Hepatocyte (in vitro differentiated cells): ENCODE measurements around the gene VCX3A. TPM values are rescaled to one million over a fixed set of nuclear protein-coding genes. Genes with fewer than 3 reads are reported as not detected.

Experiments used
- DNase-seq: peaks from one replicate; pipeline ENCODE4 v3.0.0-alpha.2; 2016; ENCODE audit warnings: low spot score
- H2AFZ ChIP-seq: fragments of 200-600 bp; sonication (generic); 2 replicates; pipeline ENCODE4 v1.6.0; 2016; ENCODE audit warnings: antibody characterized with exemption, mild to moderate bottlenecking
- H3K27ac ChIP-seq: fragments of 200-600 bp; sonication (generic); 2 replicates; pipeline ENCODE4 v1.5.1; 2016; ENCODE audit warnings: mild to moderate bottlenecking
- H3K27me3 ChIP-seq: fragments of 200-600 bp; sonication (generic); 2 replicates; pipeline ENCODE4 v1.6.1; 2016
- H3K36me3 ChIP-seq: fragments of 200-600 bp; sonication (generic); replicated peaks from 2 replicates; pipeline ENCODE4 v1.5.1; 2016; ENCODE audit warnings: low read depth; ENCODE audit not compliant: insufficient read depth
- H3K4me1 ChIP-seq: fragments of 200-600 bp; sonication (generic); 2 replicates; pipeline ENCODE4 v1.5.1; 2016; ENCODE audit warnings: mild to moderate bottlenecking, moderate library complexity; ENCODE audit not compliant: insufficient read depth
- H3K4me2 ChIP-seq: fragments of 200-600 bp; sonication (generic); 2 replicates; pipeline ENCODE4 v1.6.0; 2016
- H3K4me3 ChIP-seq: fragments of 200-600 bp; sonication (generic); 2 replicates; pipeline ENCODE4 v1.5.1; 2016; ENCODE audit warnings: mild to moderate bottlenecking
- H3K79me2 ChIP-seq: fragments of 200-600 bp; sonication (generic); 2 replicates; pipeline ENCODE4 v1.6.0; 2017; ENCODE audit warnings: mild to moderate bottlenecking
- H3K9me2 ChIP-seq: fragments of 200-600 bp; sonication (generic); replicated peaks from 2 replicates; pipeline ENCODE4 v1.6.0; 2017; ENCODE audit warnings: mild to moderate bottlenecking; ENCODE audit not compliant: insufficient read depth
- H3K9me3 ChIP-seq: fragments of 200-600 bp; sonication (generic); 2 replicates; pipeline ENCODE4 v1.5.1; 2016; ENCODE audit warnings: low read depth, mild to moderate bottlenecking
- H4K20me1 ChIP-seq: fragments of 200-600 bp; sonication (generic); 2 replicates; pipeline ENCODE4 v1.6.0; 2016; ENCODE audit warnings: mild to moderate bottlenecking; ENCODE audit not compliant: insufficient read depth, poor library complexity, severe bottlenecking
- CTCF ChIP-seq: fragments of 200-600 bp; sonication (generic); IDR thresholded peaks from 2 replicates; pipeline ENCODE4 v1.5.1; 2016; ENCODE audit warnings: antibody characterized with exemption, mild to moderate bottlenecking; ENCODE audit not compliant: poor library complexity
- EZH2 ChIP-seq: fragments of 200-600 bp; sonication (generic); IDR thresholded peaks from 2 replicates; pipeline ENCODE4 v1.6.1; 2016; ENCODE audit warnings: antibody characterized with exemption, mild to moderate bottlenecking, borderline replicate concordance
- EZH2phosphoT487 ChIP-seq: fragments of 200-600 bp; sonication (generic); IDR thresholded peaks from one replicate; pipeline ENCODE4 v1.6.1; 2018; ENCODE audit warnings: antibody characterized with exemption, mild to moderate bottlenecking, low read depth, moderate library complexity; ENCODE audit not compliant: unreplicated experiment, severe bottlenecking
- WGBS: methylation state at CpG from one replicate; pipeline ENCODE4 v1.1.6; 2016; ENCODE audit warnings: low lambda C conversion rate; ENCODE audit errors: missing lambda C conversion rate; 5-methylcytosine and 5-hydroxymethylcytosine counted together
- polyA plus RNA-seq: library from polyadenylated mRNA; unstranded; fragments of >200 nt; fragmentation: Nextera tagmentation; extraction: Ambion mirVana; gene quantifications from 2 replicates; pipeline ENCODE4 v1.2.1, GENCODE V29; 2016
- total RNA-seq: library from RNA; depleted of rRNA; stranded (reverse); fragments of >200 nt; gene quantifications from 2 replicates; pipeline ENCODE4 v1.2.3, GENCODE V29; 2014

Gene VCX3A
- total and polyA plus RNA-seq, 2 experiments from 2014 or later, result 0.53 TPM; not detected in 1

- WGBS, result 75% methylated on average over 3 of the region's 3 CpGs
Observed at GRCh38 chrX:6557690-6558089, 22.8 kb upstream of the VCX3A start.

GRCh38 chrX:6550999-6551398 is 16.1 kb upstream of the VCX3A start:
- H3K36me3 ChIP-seq, result no peaks in the 10 kb centered on the region
- no peak for DNase-seq
- no peaks in the 10 kb centered on the region for H3K9me2 ChIP-seq
- 70% methylated on average over 8 of the region's 8 CpGs for WGBS
- no peak overlapping the region for H2AFZ ChIP-seq
- H4K20me1 ChIP-seq, result no peaks in the 10 kb centered on the region
- no peaks in the 10 kb centered on the region for H3K27me3 ChIP-seq
- H3K9me3 ChIP-seq, result no peaks in the 10 kb centered on the region
- H3K27ac ChIP-seq, result no peak overlapping the region
- H3K79me2 ChIP-seq, result no peaks in the 10 kb centered on the region
- no peak overlapping the region for H3K4me3 ChIP-seq
- H3K4me2 ChIP-seq, result no peak overlapping the region
- TF ChIP-seq EZH2, result no peak
- no peak for TF ChIP-seq CTCF
- TF ChIP-seq EZH2phosphoT487, result no peak
- no peaks in the 10 kb centered on the region for H3K4me1 ChIP-seq

More at GRCh38 chrX:6557690-6558089, 22.8 kb upstream of the VCX3A start:
- no peaks in the 10 kb centered on the region for H3K79me2 ChIP-seq
- TF ChIP-seq CTCF (no peak), EZH2 (no peak), EZH2phosphoT487 (no peak)
- no peak overlapping the region for H3K4me2 ChIP-seq
- no peaks in the 10 kb centered on the region for H3K9me2 ChIP-seq
- no peaks in the 10 kb centered on the region for H3K9me3 ChIP-seq
- no peaks in the 10 kb centered on the region for H3K27me3 ChIP-seq
- no peak overlapping the region for H2AFZ ChIP-seq
- no peak for DNase-seq
- no peaks in the 10 kb centered on the region for H3K36me3 ChIP-seq
- H3K27ac ChIP-seq, result no peak overlapping the region
- H3K4me1 ChIP-seq, result no peaks in the 10 kb centered on the region
- no peak overlapping the region for H3K4me3 ChIP-seq
- no peaks in the 10 kb centered on the region for H4K20me1 ChIP-seq

GRCh38 chrX:6545712-6546111 is 10.8 kb upstream of the VCX3A start:
- Histone ChIP-seq H3K27me3 (no peaks in the 10 kb centered on the region), H3K79me2 (no peaks in the 10 kb centered on the region), H3K9me2 (no peaks in the 10 kb centered on the region), H2AFZ (no peak overlapping the region), H4K20me1 (no peaks in the 10 kb centered on the region), H3K4me2 (no peak overlapping the region), H3K27ac (no peak overlapping the region), H3K36me3 (no peaks in the 10 kb centered on the region), H3K4me1 (no peaks in the 10 kb centered on the region), H3K9me3 (no peaks in the 10 kb centered on the region), H3K4me3 (no peak overlapping the region)
- 62% methylated on average over 5 of the region's 5 CpGs for WGBS
- no peak for DNase-seq
- no peak for TF ChIP-seq CTCF
- no peak for TF ChIP-seq EZH2
- no peak for TF ChIP-seq EZH2phosphoT487
